GM12801 (cell line): Measurements from ENCODE around the gene PPM1H.

ENCODE experiments used
- CTCF ChIP-seq: IDR thresholded peaks from one replicate; pipeline ENCODE4 v1.5.1; 2011; ENCODE audit warnings: control low read depth; ENCODE audit not compliant: insufficient read length; ENCODE audit errors: extremely low read depth

Gene PPM1H

DNA sequence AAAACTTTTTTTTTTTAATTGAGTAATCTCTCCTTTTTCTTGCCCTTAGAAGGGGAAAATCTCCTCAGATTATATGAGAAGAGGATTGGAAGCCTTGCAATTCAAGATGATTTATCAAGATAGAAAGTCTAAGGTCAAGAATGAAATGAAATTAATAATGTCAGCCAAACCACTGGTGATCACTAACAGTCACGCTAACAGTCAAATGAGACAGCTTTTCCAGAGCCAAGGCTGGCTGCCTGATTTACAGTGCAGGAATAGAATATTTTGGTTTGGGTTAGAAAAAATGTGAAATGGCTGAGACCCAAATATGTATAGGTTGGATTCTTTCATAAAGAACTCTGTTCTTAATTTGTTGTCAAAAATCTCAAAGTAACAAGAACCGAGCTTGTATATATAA lies 204.3 kb downstream of the PPM1H start:
- TF ChIP-seq CTCF = no peak

GRCh38 chr12:62728741-62729140 lies 206.2 kb downstream of the PPM1H start:
- TF ChIP-seq CTCF = no peak

DNA sequence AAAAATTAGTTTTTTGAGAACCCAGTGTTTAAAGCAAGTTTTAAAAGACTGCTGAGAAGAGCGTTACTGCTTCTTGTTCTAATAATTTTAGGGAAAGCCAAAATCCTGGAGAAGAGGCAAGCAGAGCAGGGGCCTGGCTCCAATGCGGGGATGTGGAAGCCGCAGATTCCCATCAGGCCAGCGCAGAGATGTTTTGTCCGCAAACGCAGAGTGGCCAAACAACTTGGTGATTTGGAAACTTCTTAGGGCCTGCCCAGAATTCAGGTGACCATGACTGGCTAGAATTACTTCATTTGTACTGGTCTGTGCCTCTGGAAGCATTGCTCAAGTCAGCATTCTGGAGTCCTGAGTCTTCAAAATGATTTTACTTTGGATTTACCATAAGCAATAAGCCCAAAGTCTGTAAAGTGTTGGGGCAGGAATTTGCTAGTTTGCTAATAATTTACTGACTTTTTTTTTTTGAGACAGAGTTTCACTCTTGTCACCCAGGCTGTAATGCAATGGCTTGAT lies 208.4 kb downstream of the PPM1H start:
- no peak for TF ChIP-seq CTCF

DNA sequence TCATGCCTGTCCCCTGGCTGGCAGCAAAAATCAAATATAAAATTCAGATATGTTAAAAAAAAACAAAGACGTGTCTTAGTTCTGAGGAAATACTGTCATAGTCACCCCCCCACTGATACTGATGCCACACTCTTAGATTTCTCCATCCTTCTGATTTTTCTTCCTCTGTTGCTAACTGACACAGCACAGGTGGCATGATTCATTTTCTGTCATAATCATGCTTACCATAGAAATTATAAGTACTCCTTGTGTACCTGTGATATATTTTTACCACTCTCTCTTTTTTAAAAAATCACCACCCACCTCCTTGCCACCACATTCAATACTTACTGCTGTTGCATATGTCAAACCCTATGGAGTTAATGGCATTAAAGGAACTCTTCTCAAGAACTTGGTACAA lies 209.2 kb downstream of the PPM1H start:
- no peak for TF ChIP-seq CTCF

GRCh38 chr12:62724947-62725451 lies 210.0 kb downstream of the PPM1H start:
- no peak for TF ChIP-seq CTCF

GRCh38 chr12:62724285-62724684 lies 210.7 kb downstream of the PPM1H start:
- no peak for TF ChIP-seq CTCF

GRCh38 chr12:62722971-62723680 lies 211.8 kb downstream of the PPM1H start:
- no peak for TF ChIP-seq CTCF
